ENCODE data around the gene PLEKHA5.

PLEKHA5 gene

GRCh38 chr12:19128485-19128884 lies 1.0 kb upstream of the PLEKHA5 start:
- no peak for DNase-seq

- no peak for DNase-seq
These were observed 429 bp upstream of the PLEKHA5 start for GRCh38 chr12:19129122-19129485.

GRCh38 chr12:19130224-19131024 lies 891 bp downstream of the PLEKHA5 start:
- DNase-seq, result no peak

- DNase-seq, result peak; percentile 32
These were observed 1.5 kb downstream of the PLEKHA5 start for GRCh38 chr12:19131025-19131444.

GRCh38 chr12:19138551-19138950 lies 9.0 kb downstream of the PLEKHA5 start:
- no peak for DNase-seq

GRCh38 chr12:19138956-19139355 lies 9.4 kb downstream of the PLEKHA5 start:
- DNase-seq, result no peak

- no peak for DNase-seq
These were observed 10.2 kb downstream of the PLEKHA5 start for GRCh38 chr12:19139615-19140194.

- no peak for DNase-seq
These were observed 11.1 kb downstream of the PLEKHA5 start for GRCh38 chr12:19140381-19141236.

GRCh38 chr12:19142499-19142898 lies 13.0 kb downstream of the PLEKHA5 start:
- no peak for DNase-seq

GRCh38 chr12:19144287-19144686 lies 14.8 kb downstream of the PLEKHA5 start:
- DNase-seq, result no peak

GRCh38 chr12:19144985-19145384 lies 15.5 kb downstream of the PLEKHA5 start:
- DNase-seq, result no peak

- no peak for DNase-seq
These were observed 19.3 kb downstream of the PLEKHA5 start for GRCh38 chr12:19148860-19149259.

GRCh38 chr12:19150273-19150900 lies 20.9 kb downstream of the PLEKHA5 start:
- DNase-seq, result peak; percentile 40

- no peak for DNase-seq
These were observed 21.8 kb downstream of the PLEKHA5 start for GRCh38 chr12:19151298-19151697.

GRCh38 chr12:19153396-19153795 lies 23.9 kb downstream of the PLEKHA5 start:
- no peak for DNase-seq

- DNase-seq, result no peak
These were observed 25.2 kb downstream of the PLEKHA5 start for GRCh38 chr12:19154686-19155085.

GRCh38 chr12:19155981-19156734 lies 26.6 kb downstream of the PLEKHA5 start:
- DNase-seq, result no peak

GRCh38 chr12:19158923-19159322 lies 29.4 kb downstream of the PLEKHA5 start:
- no peak for DNase-seq

GRCh38 chr12:19161216-19161615 lies 31.7 kb downstream of the PLEKHA5 start:
- no peak for DNase-seq

GRCh38 chr12:19165451-19165850 lies 35.9 kb downstream of the PLEKHA5 start:
- no peak for DNase-seq

GRCh38 chr12:19166387-19166786 lies 36.9 kb downstream of the PLEKHA5 start:
- DNase-seq, result no peak

- DNase-seq, result no peak
These were observed 37.4 kb downstream of the PLEKHA5 start for GRCh38 chr12:19166956-19167355.
